SH-SY5Y (cell line): Measurements from ENCODE around the gene PRR5.

Source experiments
- GATA2 ChIP-seq: IDR thresholded peaks from 2 replicates; pipeline ENCODE4 v1.6.1; 2011; ENCODE audit warnings: mild to moderate bottlenecking, low read depth, low read length
- GATA3 ChIP-seq: IDR thresholded peaks from 2 replicates; pipeline ENCODE4 v1.6.1; 2011; ENCODE audit warnings: low read depth, mild to moderate bottlenecking, low read length, moderate library complexity

- TF ChIP-seq GATA3, result no peak
- no peak for TF ChIP-seq GATA2
Measured at GRCh38 chr22:44780876-44781449, 79.0 kb downstream of the PRR5 start.
